Ammon's horn (tissue), 1 donor: ENCODE results near the gene INO80C.
"Not testable (repeated sequence)": the region's sequence is repeated elsewhere in the genome, so short reads cannot be mapped to it uniquely, and the experiment has no call there.

ENCODE experiments used
- DNase-seq: peaks from one replicate; pipeline ENCODE4 v3.0.0-alpha.2; 2016; ENCODE audit warnings: low spot score

INO80C gene

DNA sequence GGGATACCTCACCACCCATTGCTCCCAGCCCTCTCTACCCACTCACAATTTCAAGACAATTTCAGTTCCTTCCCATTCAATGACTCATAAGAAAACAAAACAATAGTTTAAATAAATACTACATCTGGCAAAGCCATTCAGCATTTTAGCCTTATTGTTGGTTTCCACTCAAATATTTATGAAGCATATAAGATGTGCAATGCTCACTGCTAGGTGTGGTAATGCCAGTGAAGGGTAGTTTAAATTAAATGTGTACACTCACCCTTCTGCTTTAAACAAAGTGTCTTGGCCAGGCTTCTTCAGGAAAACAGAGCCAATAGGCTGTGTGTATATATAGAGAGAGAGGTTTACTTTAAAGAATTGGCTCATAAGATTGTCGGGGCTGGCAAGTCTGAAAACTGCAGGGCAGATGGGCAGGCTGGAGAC, 37.0 kb downstream of the INO80C start:
- no peak for DNase-seq

DNA sequence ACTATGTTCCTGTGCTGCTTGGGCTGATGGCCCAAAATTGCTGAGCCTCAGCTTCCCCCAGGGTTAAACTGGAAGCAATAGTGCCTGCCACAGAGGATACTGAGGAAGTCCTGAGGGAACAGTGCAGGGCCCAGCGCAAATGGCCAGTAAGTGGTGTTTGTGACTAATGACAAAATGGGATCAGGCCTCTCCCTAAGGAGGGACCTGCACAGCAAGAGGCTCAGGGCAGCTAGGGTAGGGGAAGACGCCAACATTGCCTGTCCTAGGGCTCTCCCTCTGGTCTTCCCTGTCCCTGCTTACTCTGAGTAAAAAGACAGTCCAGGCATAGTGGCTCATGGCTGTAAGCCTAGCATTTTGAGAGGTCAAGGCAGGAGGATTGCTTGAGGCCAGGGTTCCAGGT, 37.8 kb downstream of the INO80C start:
- no peak for DNase-seq

DNA sequence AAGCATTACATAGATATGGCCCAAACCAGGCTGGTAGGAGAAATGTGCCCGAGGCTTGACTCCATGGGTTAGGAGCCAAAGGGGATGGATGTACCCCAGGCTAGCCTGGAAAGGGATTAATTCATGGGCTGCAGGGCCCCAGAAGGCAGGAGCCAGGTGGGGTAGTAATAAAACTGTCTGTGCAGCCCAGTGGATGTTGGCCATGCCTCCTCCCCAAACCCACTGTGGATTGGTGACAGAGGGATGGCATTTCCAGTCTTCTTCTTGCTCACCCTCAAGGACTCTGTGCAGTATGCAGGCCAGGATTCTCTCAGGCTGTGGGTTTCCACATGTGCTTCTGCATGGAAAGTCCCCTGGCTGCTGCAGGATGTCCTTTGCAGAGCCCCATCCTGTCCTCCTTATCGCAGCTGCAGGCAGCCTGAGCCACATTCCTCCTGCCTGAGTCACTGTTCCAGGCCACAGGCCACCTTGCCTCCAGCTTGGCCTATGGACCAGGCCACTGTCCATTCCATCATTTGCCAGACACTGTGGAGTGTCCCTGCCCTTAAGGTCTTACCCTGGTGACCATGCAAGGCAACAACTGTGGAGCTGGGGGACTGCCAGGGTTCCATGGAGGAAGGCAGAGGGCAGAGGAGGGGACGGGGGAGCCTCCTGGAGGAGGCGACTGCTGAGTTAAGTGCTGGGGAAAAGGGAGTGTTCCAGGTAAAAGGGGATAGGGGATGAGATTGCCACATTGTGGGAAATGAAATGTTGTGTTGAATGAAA, 38.9 kb downstream of the INO80C start:
- no peak for DNase-seq

- DNase-seq: no peak
Observed at GRCh38 chr18:35458271-35458670, 39.5 kb downstream of the INO80C start.

- DNase-seq: no peak
Observed at GRCh38 chr18:35457140-35457704, 40.5 kb downstream of the INO80C start.

GRCh38 chr18:35455926-35456763, 41.6 kb downstream of the INO80C start:
- no peak for DNase-seq

- no peak for DNase-seq
Observed at GRCh38 chr18:35454803-35455202, 43.0 kb downstream of the INO80C start.

DNA sequence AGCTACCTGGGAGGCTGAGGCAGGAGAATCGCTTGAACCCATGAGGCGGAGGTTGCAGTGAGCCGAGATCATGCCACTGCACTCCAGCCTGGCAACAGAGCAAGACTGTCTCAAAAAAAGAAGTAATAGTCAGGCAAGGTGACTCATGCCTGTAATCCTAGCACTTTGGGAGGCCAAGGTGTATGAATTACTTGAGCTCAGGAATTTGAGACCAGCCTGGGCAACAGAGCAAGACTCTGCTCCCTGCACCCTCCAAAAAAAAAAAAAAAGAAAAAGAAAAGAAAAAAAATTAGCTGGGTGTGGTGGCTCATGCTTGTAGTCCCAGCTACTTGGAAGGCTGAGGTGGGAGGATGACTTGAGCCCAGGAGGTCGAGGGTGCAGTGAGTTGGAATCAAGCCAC, 44.7 kb downstream of the INO80C start:
- not testable (repeated sequence) for DNase-seq

GRCh38 chr18:35451916-35452315, 45.8 kb downstream of the INO80C start:
- DNase-seq: no peak

- no peak for DNase-seq
Observed at GRCh38 chr18:35451032-35451431, 46.7 kb downstream of the INO80C start.

- DNase-seq: peak; percentile 87
Observed at GRCh38 chr18:35444636-35445035, 53.1 kb downstream of the INO80C start.

DNA sequence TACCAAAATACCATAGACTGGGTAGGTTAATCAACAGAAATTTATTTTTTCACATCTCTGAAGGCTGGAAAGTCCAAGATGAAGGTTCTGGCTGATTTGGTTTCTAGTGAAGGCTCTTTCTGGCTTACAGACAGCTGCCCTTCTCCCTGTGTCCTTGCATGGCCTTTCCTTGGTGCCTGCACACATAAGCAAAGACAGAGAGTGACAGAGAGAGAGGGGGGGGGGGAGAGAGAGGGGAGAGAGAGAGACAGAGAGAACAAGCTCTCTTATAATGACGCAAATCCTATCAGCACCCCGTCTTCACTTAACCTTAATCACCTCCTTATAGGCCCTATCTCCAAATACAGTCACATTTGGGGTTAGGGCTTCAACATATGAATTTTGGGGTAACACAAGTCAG, 53.9 kb downstream of the INO80C start:
- no peak for DNase-seq

GRCh38 chr18:35443434-35443833, 54.3 kb downstream of the INO80C start:
- no peak for DNase-seq

DNA sequence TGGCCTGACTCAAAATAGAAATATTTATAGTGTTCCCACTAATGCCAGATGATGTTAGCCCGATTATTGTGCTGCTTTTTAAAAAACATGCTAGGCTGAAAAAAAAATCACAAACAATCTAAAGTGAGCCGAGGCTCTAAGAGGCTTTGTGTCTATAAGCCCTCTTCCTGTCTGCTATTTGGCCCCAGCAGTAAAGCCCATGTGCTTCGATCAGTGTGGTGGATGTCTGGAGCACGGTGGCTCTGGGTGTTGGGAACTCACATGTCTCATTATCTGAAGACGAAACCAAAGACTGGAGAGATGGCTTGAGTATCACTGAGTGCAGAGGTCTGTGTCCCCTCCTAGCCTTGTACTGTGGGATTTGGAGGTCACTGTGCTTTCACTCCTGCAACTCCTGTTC, 55.1 kb downstream of the INO80C start:
- no peak for DNase-seq

DNA sequence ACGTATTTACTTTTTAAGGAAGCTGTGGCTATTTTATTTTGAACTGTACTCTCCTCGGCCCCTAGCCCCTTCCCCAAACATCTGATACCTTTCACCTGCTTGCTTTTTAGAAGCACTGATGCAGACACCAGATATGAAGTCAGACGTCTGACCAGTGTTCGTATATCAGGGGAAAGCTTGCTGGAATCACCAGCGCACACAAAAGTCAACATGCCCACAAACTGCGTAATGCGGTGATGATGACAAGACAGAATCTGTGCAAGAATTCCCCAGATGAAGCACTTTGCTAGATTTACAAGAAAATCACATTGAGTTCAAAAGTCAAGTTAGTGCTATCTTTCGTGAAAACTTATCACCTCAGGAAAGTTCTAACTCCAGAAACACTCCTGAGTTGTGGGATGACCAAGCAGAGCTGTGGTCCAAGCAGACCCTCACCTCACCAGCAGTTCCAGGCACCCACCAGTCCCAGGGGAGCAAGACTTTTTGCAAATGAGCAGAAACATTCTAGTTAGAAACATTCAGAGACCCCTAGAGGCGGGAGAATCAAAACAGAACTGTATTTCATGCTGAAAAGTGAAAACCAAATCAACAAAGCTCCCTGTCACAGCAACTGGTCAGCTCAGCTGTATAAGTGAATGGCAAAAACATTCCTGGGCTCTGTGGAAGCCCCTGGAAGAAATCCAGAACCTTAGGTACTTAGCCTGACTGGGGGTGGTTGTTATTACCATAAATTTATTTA, 55.7 kb downstream of the INO80C start:
- DNase-seq: no peak

GRCh38 chr18:35438480-35439234, 59.1 kb downstream of the INO80C start:
- no peak for DNase-seq

- DNase-seq: no peak
Observed at GRCh38 chr18:35437836-35438235, 59.9 kb downstream of the INO80C start.

DNA sequence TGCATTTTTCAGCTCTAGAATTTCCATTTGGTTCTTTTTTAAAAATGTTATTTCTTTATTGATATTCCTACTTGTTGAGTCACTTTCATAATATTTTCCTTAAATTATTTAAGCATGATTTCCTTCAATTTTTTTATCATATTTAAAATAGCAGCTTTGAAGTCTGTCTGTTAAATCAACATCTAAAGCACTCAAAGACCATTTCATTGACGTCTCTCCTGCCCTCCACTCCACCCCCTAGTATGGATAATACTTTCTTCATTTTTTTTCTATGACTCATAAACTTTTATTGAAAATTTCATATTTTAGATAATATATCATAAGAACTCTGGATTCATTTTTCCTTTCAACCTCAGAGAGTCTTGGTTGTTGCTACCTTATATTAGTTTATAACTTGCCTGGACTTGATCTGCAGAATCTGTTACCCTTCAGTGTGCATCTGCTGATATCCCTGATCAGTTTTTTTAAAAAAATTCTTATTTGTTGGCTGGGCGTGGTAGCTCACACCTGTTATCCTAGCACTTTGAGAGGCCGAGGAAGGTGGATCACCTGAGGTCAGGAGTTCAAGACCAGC, 61.6 kb downstream of the INO80C start:
- DNase-seq: no peak

DNA sequence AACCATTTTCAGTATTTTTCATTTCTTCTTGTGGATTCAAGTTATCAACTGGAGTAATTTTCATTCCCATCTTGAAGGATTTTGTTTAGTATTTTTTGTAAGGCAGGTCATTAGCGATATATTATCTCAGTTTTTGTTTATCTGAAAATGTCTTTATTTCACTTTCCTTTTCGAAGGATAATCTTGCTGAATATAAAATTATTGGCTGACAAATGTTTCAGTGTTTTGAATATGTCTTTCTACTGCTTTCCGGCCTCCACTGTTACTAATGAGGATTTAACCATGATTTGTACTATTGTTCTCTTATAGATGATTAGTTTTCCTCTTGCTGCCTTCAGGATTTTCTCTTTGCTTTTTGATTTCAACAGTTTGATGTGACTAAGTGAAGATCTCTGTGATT, 62.4 kb downstream of the INO80C start:
- DNase-seq: no peak

DNA sequence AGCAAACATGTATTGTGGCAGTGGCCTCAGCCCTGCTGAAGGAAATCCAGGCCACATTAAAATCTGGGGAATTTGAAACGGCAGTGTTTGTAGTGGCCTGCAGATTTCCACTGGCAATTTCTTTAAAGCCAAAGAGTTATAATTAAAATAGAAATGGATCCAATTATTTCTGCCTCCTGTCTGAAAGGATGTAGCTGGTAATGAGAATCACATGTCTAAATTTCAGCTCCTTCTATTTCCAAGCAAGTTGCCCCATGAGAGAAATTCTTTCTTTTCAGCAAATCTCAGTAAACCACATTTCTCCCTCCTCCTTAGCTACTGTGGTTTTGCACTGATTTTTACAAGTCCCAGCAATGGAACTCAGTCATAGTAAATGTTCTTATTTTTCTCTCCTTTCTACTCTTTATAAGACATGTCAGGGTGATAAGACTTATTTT, 65.2 kb downstream of the INO80C start:
- no peak for DNase-seq

- no peak for DNase-seq
Observed at GRCh38 chr18:35431374-35431741, 66.4 kb downstream of the INO80C start.
